Mesendoderm (in vitro differentiated cells): ENCODE data around the gene LPAR1.

ENCODE experiments used
- DNase-seq: peaks from one replicate; pipeline ENCODE4 v3.0.0; 2013
- H2AK5ac ChIP-seq: 2 replicates; pipeline ENCODE4 v1.6.1; 2013; ENCODE audit warnings: low read length, inconsistent platforms
- H2BK120ac ChIP-seq: 2 replicates; pipeline ENCODE4 v1.6.1; 2013; ENCODE audit warnings: low read depth, mild to moderate bottlenecking, low read length, moderate library complexity, mixed read lengths
- H2BK15ac ChIP-seq: replicated peaks from 2 replicates; pipeline ENCODE4 v1.6.1; 2013; ENCODE audit warnings: low read depth, mild to moderate bottlenecking, moderate library complexity
- H2BK5ac ChIP-seq: 2 replicates; pipeline ENCODE4 v1.6.1; 2013; ENCODE audit warnings: low read length, inconsistent platforms
- H3K18ac ChIP-seq: 2 replicates; pipeline ENCODE4 v1.6.1; 2013; ENCODE audit warnings: mild to moderate bottlenecking, low read length, mixed read lengths
- H3K23ac ChIP-seq: one replicate; pipeline ENCODE4 v1.6.1; 2013; ENCODE audit warnings: low read length
- H3K27ac ChIP-seq: 2 replicates; pipeline ENCODE4 v1.5.1; 2013; ENCODE audit warnings: low read depth, mild to moderate bottlenecking, inconsistent platforms, low read length, moderate library complexity
- H3K27me3 ChIP-seq: 2 replicates; pipeline ENCODE4 v1.6.1; 2013; ENCODE audit warnings: low read length, control low read depth, mild to moderate bottlenecking, inconsistent platforms; ENCODE audit not compliant: insufficient read depth, poor library complexity
- H3K36me3 ChIP-seq: 2 replicates; pipeline ENCODE4 v1.6.1; 2013; ENCODE audit warnings: low read length, inconsistent platforms; ENCODE audit not compliant: control insufficient read depth, insufficient read depth
- H3K4ac ChIP-seq: one replicate; pipeline ENCODE4 v1.6.1; 2013; ENCODE audit warnings: low read depth, mild to moderate bottlenecking, low read length, moderate library complexity
- H3K4me1 ChIP-seq: 2 replicates; pipeline ENCODE4 v1.6.1; 2013; ENCODE audit warnings: low read depth, low read length, inconsistent platforms; ENCODE audit not compliant: control insufficient read depth
- H3K4me2 ChIP-seq: 2 replicates; pipeline ENCODE4 v1.6.1; 2013; ENCODE audit warnings: low read length
- H3K4me3 ChIP-seq: 2 replicates; pipeline ENCODE4 v1.5.1; 2013; ENCODE audit warnings: mild to moderate bottlenecking, low read length
- H3K56ac ChIP-seq: one replicate; pipeline ENCODE4 v1.6.1; 2013; ENCODE audit warnings: low read length
- H3K79me1 ChIP-seq: 2 replicates; pipeline ENCODE4 v1.6.1; 2013; ENCODE audit warnings: low read length, inconsistent platforms
- H3K79me2 ChIP-seq: 2 replicates; pipeline ENCODE4 v1.6.1; 2013; ENCODE audit warnings: mild to moderate bottlenecking, low read length; ENCODE audit not compliant: control insufficient read depth, insufficient read depth
- H3K9ac ChIP-seq: 2 replicates; pipeline ENCODE4 v1.6.1; 2013; ENCODE audit warnings: low read length, inconsistent platforms
- H4K5ac ChIP-seq: one replicate; pipeline ENCODE4 v1.6.1; 2013; ENCODE audit warnings: low read length
- H4K8ac ChIP-seq: one replicate; pipeline ENCODE4 v1.6.1; 2013; ENCODE audit warnings: low read depth, mild to moderate bottlenecking, control low read depth, low read length, moderate library complexity
- WGBS: extraction: QIAGEN DNeasy Blood & Tissue Kit; methylation state at CpG from one replicate; pipeline ENCODE4 v1.1.7; 2013; ENCODE audit warnings: low lambda C conversion rate, missing lambda C conversion rate; ENCODE audit not compliant: insufficient coverage; ENCODE audit errors: extremely low coverage; 5-methylcytosine and 5-hydroxymethylcytosine counted together

The LPAR1 gene

DNA sequence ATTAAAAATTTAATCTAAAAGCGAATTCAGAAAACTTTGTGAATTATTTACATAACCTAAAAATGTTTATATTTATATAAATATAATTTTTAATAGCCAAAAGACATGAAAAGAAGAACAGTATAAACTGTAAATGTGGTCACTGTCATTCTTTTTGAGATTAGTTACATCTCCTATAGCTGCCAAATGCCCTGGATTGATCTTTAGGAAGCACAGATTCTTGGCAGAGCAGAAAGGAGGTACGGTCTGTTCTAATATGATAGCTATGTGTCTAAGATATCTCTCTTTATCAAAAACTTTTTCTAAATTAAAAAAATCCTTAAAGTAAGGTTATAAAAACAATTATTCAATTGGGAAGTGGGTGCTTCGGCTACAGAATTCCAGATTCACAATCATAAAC, 151.0 kb downstream of the LPAR1 start:
- no peak for DNase-seq
- Histone ChIP-seq H3K79me2 (no peaks in the 10 kb centered on the region), H4K8ac (no peak overlapping the region), H3K18ac (no peak overlapping the region), H4K5ac (no peak overlapping the region), H3K56ac (no peak overlapping the region), H3K79me1 (no peaks in the 10 kb centered on the region), H3K27ac (no peak overlapping the region), H3K4me2 (no peak overlapping the region), H2BK120ac (no peak overlapping the region), H3K4me1 (no peaks in the 10 kb centered on the region), H3K4ac (no peak overlapping the region), H3K36me3 (no peaks in the 10 kb centered on the region), H3K27me3 (no peaks in the 10 kb centered on the region), H2BK15ac (no peak overlapping the region), H2AK5ac (no peak overlapping the region), H3K23ac (no peak overlapping the region), H3K9ac (no peak overlapping the region), H2BK5ac (no peak overlapping the region), H3K4me3 (no peak overlapping the region)
- WGBS: no CpG with 5 or more reads among the region's 3 CpGs

DNA sequence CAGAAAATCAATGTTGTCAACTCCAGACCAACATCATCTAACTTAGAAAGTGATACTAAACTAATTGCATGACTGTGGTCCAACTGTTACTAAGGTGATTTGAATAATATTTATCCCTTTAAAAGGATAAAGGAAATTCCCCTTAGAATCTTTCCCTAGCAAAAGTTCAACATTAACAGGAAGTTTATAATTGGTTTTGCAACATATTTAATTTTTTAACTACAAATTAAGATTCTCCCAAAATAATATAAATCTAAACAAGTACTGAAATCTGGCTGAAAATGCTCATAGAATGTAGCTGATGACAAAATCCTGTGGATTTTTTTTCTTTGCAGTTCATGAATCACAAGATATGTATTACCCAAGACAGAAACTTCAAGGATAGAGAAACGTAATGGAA, 151.4 kb downstream of the LPAR1 start:
- Histone ChIP-seq H2BK15ac (no peak overlapping the region), H3K56ac (no peak overlapping the region), H2BK120ac (no peak overlapping the region), H4K8ac (no peak overlapping the region), H2BK5ac (no peak overlapping the region), H3K18ac (no peak overlapping the region), H3K27me3 (no peaks in the 10 kb centered on the region), H3K79me2 (no peaks in the 10 kb centered on the region), H3K4me1 (no peaks in the 10 kb centered on the region), H3K36me3 (no peaks in the 10 kb centered on the region), H3K79me1 (no peaks in the 10 kb centered on the region), H4K5ac (no peak overlapping the region), H3K23ac (no peak overlapping the region), H3K4me2 (no peak overlapping the region), H3K4me3 (no peak overlapping the region), H3K27ac (no peak overlapping the region), H3K9ac (no peak overlapping the region), H2AK5ac (no peak overlapping the region), H3K4ac (no peak overlapping the region)
- WGBS: no CpG with 5 or more reads among the region's 1 CpG
- no peak for DNase-seq

DNA sequence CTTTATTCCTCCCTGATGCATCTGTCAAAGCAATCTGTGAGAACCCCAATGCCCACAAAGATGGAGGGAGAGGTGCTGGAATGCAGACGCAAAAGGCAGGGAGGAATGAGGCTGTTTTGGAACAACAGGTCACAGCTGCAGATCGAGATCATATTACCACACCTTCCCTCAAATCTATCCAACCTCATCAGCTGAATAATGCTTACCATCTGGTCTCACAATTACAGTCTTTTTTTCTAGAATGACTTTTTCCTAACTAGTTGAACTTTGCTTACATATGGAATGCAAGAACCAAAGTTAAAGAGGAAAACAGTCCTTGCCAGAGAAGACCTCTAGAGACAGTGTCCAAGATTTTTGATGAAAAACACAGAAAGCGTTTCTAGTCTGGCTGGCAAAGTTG, 158.1 kb downstream of the LPAR1 start:
- DNase-seq: peak; percentile 10
- no peak overlapping the region for H3K23ac ChIP-seq
- no peak overlapping the region for H2BK15ac ChIP-seq
- no peaks in the 10 kb centered on the region for H3K27me3 ChIP-seq
- no CpG with 5 or more reads among the region's 3 CpGs for WGBS
- H3K79me2 ChIP-seq: no peaks in the 10 kb centered on the region
- H3K79me1 ChIP-seq: no peaks in the 10 kb centered on the region
- no peak overlapping the region for H3K18ac ChIP-seq
- H3K27ac ChIP-seq: no peak overlapping the region
- H3K4me3 ChIP-seq: no peak overlapping the region
- H3K36me3 ChIP-seq: no peaks in the 10 kb centered on the region
- no peak overlapping the region for H3K4ac ChIP-seq
- no peaks in the 10 kb centered on the region for H3K4me1 ChIP-seq
- no peak overlapping the region for H2BK5ac ChIP-seq
- H3K4me2 ChIP-seq: no peak overlapping the region
- H2AK5ac ChIP-seq: no peak overlapping the region
- H2BK120ac ChIP-seq: no peak overlapping the region
- no peak overlapping the region for H3K56ac ChIP-seq
- H4K8ac ChIP-seq: no peak overlapping the region
- H4K5ac ChIP-seq: no peak overlapping the region
- H3K9ac ChIP-seq: no peak overlapping the region

DNA sequence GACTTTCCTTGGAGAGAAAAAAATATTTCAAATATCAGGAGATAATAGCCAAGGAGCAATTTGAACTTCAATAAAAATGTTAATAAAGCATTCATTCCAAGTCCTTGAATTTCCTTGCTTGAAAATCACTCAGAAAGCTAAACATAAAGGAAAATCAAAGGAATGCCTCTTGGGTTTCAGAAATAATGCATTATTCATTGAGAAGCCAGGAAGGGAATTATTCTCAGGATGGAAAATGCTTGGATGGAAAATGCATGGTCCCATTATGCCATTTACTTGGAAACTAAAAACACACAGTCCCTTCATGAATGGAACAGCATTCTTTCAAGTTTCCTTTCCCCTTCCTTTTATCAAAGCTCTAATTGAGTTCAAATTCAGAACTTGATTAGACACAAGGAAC, 160.9 kb downstream of the LPAR1 start:
- no peaks in the 10 kb centered on the region for H3K79me2 ChIP-seq
- no peak overlapping the region for H4K8ac ChIP-seq
- H3K4me3 ChIP-seq: no peak overlapping the region
- no peak overlapping the region for H3K27ac ChIP-seq
- no peak overlapping the region for H4K5ac ChIP-seq
- no peak overlapping the region for H2BK120ac ChIP-seq
- H2BK5ac ChIP-seq: no peak overlapping the region
- H3K36me3 ChIP-seq: no peaks in the 10 kb centered on the region
- H3K27me3 ChIP-seq: no peaks in the 10 kb centered on the region
- H3K18ac ChIP-seq: no peak overlapping the region
- DNase-seq: no peak
- no peak overlapping the region for H3K56ac ChIP-seq
- no peak overlapping the region for H3K23ac ChIP-seq
- H3K4ac ChIP-seq: no peak overlapping the region
- H3K79me1 ChIP-seq: no peaks in the 10 kb centered on the region
- no peak overlapping the region for H3K4me2 ChIP-seq
- H2BK15ac ChIP-seq: no peak overlapping the region
- no peak overlapping the region for H3K9ac ChIP-seq
- no peaks in the 10 kb centered on the region for H3K4me1 ChIP-seq
- H2AK5ac ChIP-seq: no peak overlapping the region

DNA sequence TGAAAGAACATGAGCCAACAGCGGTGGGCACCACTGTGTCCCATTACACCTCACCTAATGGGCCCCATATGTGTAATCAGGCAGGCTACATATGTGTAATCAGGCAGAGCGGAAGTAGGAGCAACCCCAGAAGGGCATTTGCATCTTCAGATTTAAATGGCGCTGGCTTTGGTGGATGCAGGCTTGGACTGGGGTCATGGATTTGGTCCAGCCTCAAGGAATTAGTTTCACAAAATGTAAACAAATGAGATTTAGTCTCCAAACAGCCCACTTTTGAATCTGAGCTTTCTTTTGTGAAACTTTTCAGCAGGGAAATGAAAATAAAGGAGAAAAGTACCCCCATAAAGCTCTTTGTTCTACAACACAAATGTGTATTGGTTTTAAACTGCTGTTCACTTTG, 161.3 kb downstream of the LPAR1 start:
- Histone ChIP-seq H3K79me1 (no peaks in the 10 kb centered on the region), H4K8ac (no peak overlapping the region), H3K27me3 (no peaks in the 10 kb centered on the region), H2AK5ac (no peak overlapping the region), H3K18ac (no peak overlapping the region), H3K36me3 (no peaks in the 10 kb centered on the region), H3K9ac (no peak overlapping the region), H3K23ac (no peak overlapping the region), H3K79me2 (no peaks in the 10 kb centered on the region), H3K4me3 (no peak overlapping the region), H2BK5ac (no peak overlapping the region), H3K4ac (no peak overlapping the region), H2BK120ac (no peak overlapping the region), H3K56ac (no peak overlapping the region), H4K5ac (no peak overlapping the region), H3K27ac (no peak overlapping the region), H3K4me1 (no peaks in the 10 kb centered on the region), H3K4me2 (no peak overlapping the region), H2BK15ac (no peak overlapping the region)
- no peak for DNase-seq
- no CpG with 5 or more reads among the region's 3 CpGs for WGBS

DNA sequence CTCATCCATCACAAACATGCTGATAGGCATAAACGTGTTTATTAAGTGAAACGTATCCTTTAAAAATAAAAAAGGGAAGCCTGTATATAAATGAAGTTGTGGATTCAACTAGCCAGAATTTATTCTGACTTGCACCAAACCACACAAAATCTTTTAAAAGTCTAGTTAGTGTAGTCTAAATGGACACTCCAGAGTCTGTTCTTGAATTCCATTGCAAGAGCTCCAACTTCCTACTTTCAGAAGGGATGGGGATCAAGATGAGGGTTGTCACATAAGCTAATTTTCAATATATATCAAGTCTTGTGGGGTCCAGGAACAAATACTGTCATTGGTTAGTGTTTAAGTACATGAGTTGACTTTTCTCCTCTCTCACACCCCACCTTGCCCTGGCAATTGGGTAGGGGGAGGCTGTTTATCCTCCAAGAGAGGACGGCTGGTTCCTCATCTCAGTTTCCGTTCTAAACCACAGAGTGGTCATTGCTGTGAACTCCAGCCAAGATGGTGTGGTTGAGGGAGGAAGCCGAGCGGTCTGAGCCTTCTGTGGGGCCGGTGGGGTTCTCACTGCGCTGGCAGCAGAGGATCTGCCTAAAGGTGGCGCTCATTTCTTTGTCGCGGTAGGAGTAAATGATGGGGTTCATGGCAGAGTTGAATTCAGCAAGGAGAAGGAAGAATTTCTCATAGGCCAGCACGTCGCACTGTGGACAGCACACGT, 163.2 kb downstream of the LPAR1 start:
- Histone ChIP-seq H4K5ac (no peak overlapping the region), H2BK15ac (no peak overlapping the region), H4K8ac (no peak overlapping the region), H3K4me3 (no peak overlapping the region), H3K4me1 (no peaks in the 10 kb centered on the region), H3K4me2 (no peak overlapping the region), H3K23ac (no peak overlapping the region), H3K9ac (no peak overlapping the region), H2BK5ac (no peak overlapping the region), H3K27ac (no peak overlapping the region), H2AK5ac (no peak overlapping the region), H3K79me1 (no peaks in the 10 kb centered on the region), H2BK120ac (no peak overlapping the region), H3K36me3 (no peaks in the 10 kb centered on the region), H3K79me2 (no peaks in the 10 kb centered on the region), H3K4ac (no peak overlapping the region), H3K27me3 (no peaks in the 10 kb centered on the region), H3K56ac (no peak overlapping the region), H3K18ac (no peak overlapping the region)
- no CpG with 5 or more reads among the region's 14 CpGs for WGBS
- DNase-seq: peak; percentile 74
